SW 1271 (cell line): Measurements from ENCODE around the gene RASA4B.
A peak's percentile ranks its signal among the peaks of the same experiment; 100 is the strongest.

Experiments
- DNase-seq, 2 experiments: peaks; one replicate each; lab custom pipeline; 2025; lab: John Stamatoyannopoulos, UW

The RASA4B gene

DNA sequence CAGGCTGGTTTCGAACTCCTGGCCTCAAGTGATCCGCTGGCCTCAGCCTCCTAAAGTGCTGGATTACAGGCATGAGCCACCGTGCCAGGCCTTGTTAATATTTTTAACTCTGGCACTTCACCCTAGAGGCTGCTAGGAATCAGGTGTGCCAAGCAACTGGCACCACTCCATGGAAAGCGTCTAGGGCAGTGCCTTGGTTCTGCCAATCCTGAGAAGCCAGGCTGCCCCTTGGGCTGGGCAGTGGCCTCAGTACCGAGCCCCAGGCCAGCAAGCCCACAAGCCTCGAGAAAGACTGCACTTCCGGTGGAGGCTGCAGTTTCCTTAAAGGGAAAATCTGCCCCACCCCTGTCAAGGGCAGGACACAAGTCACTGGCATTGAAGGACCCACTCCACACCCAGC lies 64.3 kb downstream of the RASA4B start:
- no peak for DNase-seq

DNA sequence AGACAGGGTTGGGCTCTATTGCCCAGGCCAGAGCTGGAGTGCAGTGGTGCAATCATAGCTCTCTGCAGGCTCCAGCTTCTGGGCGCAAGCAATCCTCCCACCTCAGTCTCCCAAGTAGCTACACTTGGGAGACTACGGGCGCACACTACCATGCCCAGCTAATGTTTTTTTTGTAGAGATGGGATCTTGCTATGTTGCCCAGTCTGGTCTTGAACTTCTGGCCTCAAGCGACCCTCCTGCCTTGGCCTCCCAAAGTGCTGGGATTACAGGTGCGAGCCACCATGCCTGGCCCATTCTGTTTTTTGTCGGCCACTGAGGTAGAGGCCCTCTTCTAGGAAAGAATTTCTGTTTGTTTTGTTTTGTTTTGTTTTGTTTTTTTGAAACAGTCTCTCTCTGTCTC lies 65.1 kb downstream of the RASA4B start:
- no peak for DNase-seq

- no peak for DNase-seq
Observed at GRCh38 chr7:102451371-102452054, 66.1 kb downstream of the RASA4B start.

DNA sequence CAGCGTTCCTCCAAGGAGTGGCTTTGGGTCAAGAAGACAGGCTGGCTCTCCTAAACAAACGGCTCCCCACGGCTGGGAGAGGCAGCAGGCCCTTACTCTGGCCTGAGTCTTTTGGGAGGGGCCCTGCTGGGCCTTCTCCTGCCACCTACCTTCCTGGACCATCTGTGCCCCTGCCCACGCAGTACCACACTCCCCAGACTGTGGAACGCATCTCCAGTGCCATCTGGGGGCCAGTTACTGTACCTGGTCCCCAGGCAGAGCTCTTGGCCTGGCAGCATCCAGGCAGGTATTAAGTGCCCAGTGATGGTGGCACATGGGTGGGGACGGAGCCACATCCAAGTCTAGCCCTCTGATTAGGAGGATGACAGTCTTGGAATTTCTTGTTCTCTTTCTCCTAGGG lies 67.3 kb downstream of the RASA4B start:
- DNase-seq, result no peak

GRCh38 chr7:102449136-102449535 lies 68.4 kb downstream of the RASA4B start:
- DNase-seq, result no peak

- no peak for DNase-seq
Observed at GRCh38 chr7:102447311-102447710, 70.3 kb downstream of the RASA4B start.

DNA sequence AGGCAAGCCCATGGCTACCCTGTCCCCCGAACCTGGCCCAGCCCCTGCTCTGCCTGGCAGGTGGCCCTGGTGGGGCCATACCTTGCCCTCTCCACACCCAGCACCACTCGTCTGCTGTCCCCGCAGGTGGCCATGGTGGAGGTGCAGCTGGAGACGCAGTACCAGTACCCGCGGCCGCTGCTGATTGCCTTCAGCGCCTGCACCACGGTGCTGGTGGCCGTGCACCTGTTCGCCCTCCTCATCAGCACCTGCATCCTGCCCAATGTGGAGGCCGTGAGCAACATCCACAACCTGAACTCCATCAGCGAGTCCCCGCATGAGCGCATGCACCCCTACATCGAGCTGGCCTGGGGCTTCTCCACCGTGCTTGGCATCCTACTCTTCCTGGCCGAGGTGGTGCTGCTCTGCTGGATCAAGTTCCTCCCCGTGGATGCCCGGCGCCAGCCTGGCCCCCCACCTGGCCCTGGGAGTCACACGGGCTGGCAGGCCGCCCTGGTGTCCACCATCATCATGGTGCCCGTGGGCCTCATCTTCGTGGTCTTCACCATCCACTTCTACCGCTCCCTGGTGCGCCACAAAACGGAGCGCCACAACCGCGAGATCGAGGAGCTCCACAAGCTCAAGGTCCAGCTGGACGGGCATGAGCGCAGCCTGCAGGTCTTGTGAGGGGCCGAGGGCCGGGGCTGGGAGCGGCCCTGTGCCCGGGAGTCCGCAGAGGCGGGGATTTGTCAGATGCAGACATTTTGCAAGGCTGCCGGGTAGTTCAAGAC lies 71.0 kb downstream of the RASA4B start:
- DNase-seq, result no peak

- no peak for DNase-seq
Observed at GRCh38 chr7:102445674-102446071, 71.9 kb downstream of the RASA4B start.

GRCh38 chr7:102444961-102445673 lies 72.5 kb downstream of the RASA4B start:
- DNase-seq, result no peak

GRCh38 chr7:102439963-102440795 lies 77.4 kb downstream of the RASA4B start:
- DNase-seq, result peak; percentile 70 to 86

- DNase-seq, result no peak
Observed at GRCh38 chr7:102436118-102436517, 81.5 kb downstream of the RASA4B start.

DNA sequence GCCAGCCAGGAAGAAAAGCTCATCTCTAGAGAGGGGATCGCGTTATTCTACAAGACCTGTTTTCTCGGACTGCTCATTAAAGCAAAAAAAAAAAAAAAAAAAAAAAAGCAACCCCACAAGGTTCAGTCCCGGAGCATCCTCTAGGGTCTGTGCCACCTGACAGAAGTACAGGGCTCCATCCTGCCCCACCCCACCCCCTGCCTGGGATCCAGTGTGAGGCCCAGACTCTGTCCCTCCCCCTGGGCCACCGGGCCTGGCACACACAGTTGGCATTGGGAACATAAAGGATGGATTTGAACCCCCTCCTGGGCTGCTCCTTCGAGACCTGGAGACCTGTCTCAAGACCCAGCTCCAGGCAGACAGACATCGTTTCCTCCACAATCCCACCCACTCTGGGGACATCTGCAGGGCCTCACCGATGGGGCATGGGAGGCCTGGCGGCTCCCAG lies 83.5 kb downstream of the RASA4B start:
- peak in 1 of 2 experiments; percentile 24 for DNase-seq

DNA sequence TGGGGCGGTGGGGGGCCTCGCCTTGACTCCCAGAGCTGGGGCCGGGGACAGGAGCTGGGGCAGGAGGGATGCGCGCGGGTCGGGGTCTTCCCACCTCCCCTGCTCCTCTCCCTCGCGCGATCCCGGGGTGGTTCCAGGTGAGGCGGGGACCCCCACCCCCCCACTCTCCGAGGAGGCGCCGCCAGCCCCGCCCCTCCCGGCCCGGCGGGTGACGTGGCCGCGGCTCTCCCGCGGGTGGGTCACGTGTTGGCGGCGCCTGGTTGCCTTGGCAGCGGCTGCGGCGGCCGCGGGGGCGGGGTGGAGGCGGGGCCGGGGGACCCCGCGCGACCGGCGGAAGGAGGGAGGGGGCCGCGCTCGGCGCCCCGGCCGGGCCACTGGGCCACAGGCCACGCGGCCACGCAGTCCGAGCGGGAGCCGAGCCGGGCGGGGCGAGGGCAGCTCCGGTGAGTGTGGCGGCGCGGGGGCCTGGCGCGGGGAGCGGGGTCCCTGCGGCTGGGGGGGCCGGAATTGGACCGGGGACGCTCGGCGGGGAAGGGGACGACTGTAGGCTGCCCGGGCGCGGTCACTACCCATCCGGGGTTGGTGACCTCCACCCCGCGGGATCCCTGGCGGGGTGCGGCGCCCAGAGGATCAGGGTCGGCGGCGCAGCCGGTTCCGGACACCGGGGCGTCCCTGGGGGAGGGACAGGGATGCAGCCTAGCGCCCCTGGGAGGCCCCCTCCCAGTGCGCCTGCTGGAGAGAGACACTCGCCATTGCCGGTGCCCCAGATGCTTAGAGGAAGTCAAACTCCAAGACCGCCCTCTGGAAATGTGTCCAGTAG lies 84.1 kb downstream of the RASA4B start, which contains the start of gene ORAI2:
TSS of gene ORAI2 (plus strand) at position 357 of the 820 bp plus-strand sequence. CDS start 5,382 bp downstream, outside the sequence.
- peak in 1 of 2 experiments; percentile 55 for DNase-seq
